ENCODE data around the gene HFM1. TPM values are rescaled to one million over a fixed set of nuclear protein-coding genes. Genes with fewer than 3 reads are reported as not detected.

The HFM1 gene
- total RNA-seq, 2 experiments from 2014 or later = not detected

- no peak for DNase-seq
- ChIA-PET POLR2A (no interaction called here), CTCF (interaction anchor here (0.6 kb wide), 1 partner anchor 542 kb away, joined by 3 read pairs; no protein-coding TSS in a partner anchor)
- no peaks in the 10 kb centered on the region for H3K9me3 Mint-ChIP-seq
- no peaks in the 10 kb centered on the region for H3K4me1 Mint-ChIP-seq
- H3K4me3 Mint-ChIP-seq = no peak overlapping the region
- H3K36me3 Mint-ChIP-seq (ENCODE audit: low read depth) = no peaks in the 10 kb centered on the region
- H3K27ac Mint-ChIP-seq = no peak overlapping the region
- H3K27me3 Mint-ChIP-seq = peaks cover 13% of the 10 kb centered on the region
These were observed 125.9 kb downstream of the HFM1 start for GRCh38 chr1:91278754-91279153.

GRCh38 chr1:91273875-91274274 lies 130.8 kb downstream of the HFM1 start:
- DNase-seq = no peak
- peaks cover 6% of the 10 kb centered on the region for H3K27me3 Mint-ChIP-seq
- no peaks in the 10 kb centered on the region for H3K36me3 Mint-ChIP-seq (ENCODE audit: low read depth)
- no peaks in the 10 kb centered on the region for H3K4me1 Mint-ChIP-seq
- CTCF ChIA-PET = no interaction called here
- no peak overlapping the region for H3K4me3 Mint-ChIP-seq
- POLR2A ChIA-PET = no interaction called here
- H3K9me3 Mint-ChIP-seq = no peaks in the 10 kb centered on the region
- no peak overlapping the region for H3K27ac Mint-ChIP-seq

GRCh38 chr1:91261655-91262054 lies 143.0 kb downstream of the HFM1 start:
- Mint-ChIP-seq H3K36me3 (ENCODE audit: low read depth) (no peaks in the 10 kb centered on the region), H3K4me1 (no peaks in the 10 kb centered on the region), H3K4me3 (no peak overlapping the region), H3K27ac (no peak overlapping the region), H3K27me3 (peaks cover 6% of the 10 kb centered on the region), H3K9me3 (no peaks in the 10 kb centered on the region)
- CTCF ChIA-PET = interaction anchor here (0.6 kb wide), 1 partner anchor 670 kb away, joined by 3 read pairs; no protein-coding TSS in a partner anchor
- POLR2A ChIA-PET = no interaction called here
- DNase-seq = no peak

- no peak overlapping the region for H3K27ac Mint-ChIP-seq
- H3K36me3 Mint-ChIP-seq (ENCODE audit: low read depth) = no peaks in the 10 kb centered on the region
- no peaks in the 10 kb centered on the region for H3K4me1 Mint-ChIP-seq
- CTCF ChIA-PET = no interaction called here
- no peak for DNase-seq
- peaks cover 6% of the 10 kb centered on the region for H3K27me3 Mint-ChIP-seq
- H3K4me3 Mint-ChIP-seq = no peak overlapping the region
- POLR2A ChIA-PET = no interaction called here
- no peaks in the 10 kb centered on the region for H3K9me3 Mint-ChIP-seq
These were observed 159.2 kb downstream of the HFM1 start for GRCh38 chr1:91245435-91245834.

- Mint-ChIP-seq H3K4me3 (no peak overlapping the region), H3K27ac (no peak overlapping the region), H3K36me3 (ENCODE audit: low read depth) (no peaks in the 10 kb centered on the region), H3K9me3 (no peaks in the 10 kb centered on the region), H3K27me3 (peaks cover 6% of the 10 kb centered on the region), H3K4me1 (no peaks in the 10 kb centered on the region)
- POLR2A ChIA-PET = no interaction called here
- DNase-seq = no peak
- CTCF ChIA-PET = no interaction called here
These were observed 159.9 kb downstream of the HFM1 start for GRCh38 chr1:91244737-91245136.

- Mint-ChIP-seq H3K4me3 (no peak overlapping the region), H3K9me3 (no peaks in the 10 kb centered on the region), H3K36me3 (ENCODE audit: low read depth) (no peaks in the 10 kb centered on the region), H3K27ac (no peak overlapping the region), H3K4me1 (no peaks in the 10 kb centered on the region), H3K27me3 (peaks cover 6% of the 10 kb centered on the region)
- DNase-seq = no peak
- ChIA-PET CTCF (no interaction called here), POLR2A (no interaction called here)
These were observed 161.5 kb downstream of the HFM1 start for GRCh38 chr1:91243171-91243570.

- no peak overlapping the region for H3K27ac Mint-ChIP-seq
- ChIA-PET POLR2A (no interaction called here), CTCF (no interaction called here)
- DNase-seq = no peak
- H3K9me3 Mint-ChIP-seq = no peaks in the 10 kb centered on the region
- no peak overlapping the region for H3K4me3 Mint-ChIP-seq
- no peaks in the 10 kb centered on the region for H3K36me3 Mint-ChIP-seq (ENCODE audit: low read depth)
- peaks cover 13% of the 10 kb centered on the region for H3K27me3 Mint-ChIP-seq
- no peaks in the 10 kb centered on the region for H3K4me1 Mint-ChIP-seq
These were observed 170.5 kb downstream of the HFM1 start for GRCh38 chr1:91234181-91234580.

GRCh38 chr1:91226741-91227140 lies 177.9 kb downstream of the HFM1 start:
- POLR2A ChIA-PET = no interaction called here
- H3K9me3 Mint-ChIP-seq = no peaks in the 10 kb centered on the region

GRCh38 chr1:91224878-91225277 lies 179.8 kb downstream of the HFM1 start:
- no peak overlapping the region for H3K27ac Mint-ChIP-seq
- no peak overlapping the region for H3K4me3 Mint-ChIP-seq
- no peaks in the 10 kb centered on the region for H3K4me1 Mint-ChIP-seq
- no peak for DNase-seq
- POLR2A ChIA-PET = no interaction called here
- H3K9me3 Mint-ChIP-seq = no peaks in the 10 kb centered on the region
- CTCF ChIA-PET = no interaction called here
- no peaks in the 10 kb centered on the region for H3K27me3 Mint-ChIP-seq
- no peaks in the 10 kb centered on the region for H3K36me3 Mint-ChIP-seq (ENCODE audit: low read depth)

More at GRCh38 chr1:91226741-91227140, 177.9 kb downstream of the HFM1 start:
- no peak for DNase-seq
- Mint-ChIP-seq H3K4me1 (no peaks in the 10 kb centered on the region), H3K27me3 (no peaks in the 10 kb centered on the region), H3K27ac (no peak overlapping the region), H3K36me3 (ENCODE audit: low read depth) (no peaks in the 10 kb centered on the region), H3K4me3 (no peak overlapping the region)
- CTCF ChIA-PET = no interaction called here

GRCh38 chr1:91221017-91221416 lies 183.6 kb downstream of the HFM1 start:
- Mint-ChIP-seq H3K27me3 (no peaks in the 10 kb centered on the region), H3K4me1 (no peaks in the 10 kb centered on the region), H3K36me3 (ENCODE audit: low read depth) (no peaks in the 10 kb centered on the region), H3K4me3 (no peak overlapping the region), H3K9me3 (peaks cover 5% of the 10 kb centered on the region), H3K27ac (no peak overlapping the region)
- ChIA-PET CTCF (interaction anchor here (0.6 kb wide), 1 partner anchor 12 kb away, joined by 3 read pairs; no protein-coding TSS in a partner anchor), POLR2A (no interaction called here)
- DNase-seq = no peak

GRCh38 chr1:91217911-91218310 lies 186.7 kb downstream of the HFM1 start:
- no peak for DNase-seq
- Mint-ChIP-seq H3K36me3 (ENCODE audit: low read depth) (no peaks in the 10 kb centered on the region), H3K27me3 (no peaks in the 10 kb centered on the region), H3K4me1 (no peaks in the 10 kb centered on the region), H3K27ac (no peak overlapping the region), H3K9me3 (peaks cover 5% of the 10 kb centered on the region), H3K4me3 (no peak overlapping the region)
- ChIA-PET CTCF (no interaction called here), POLR2A (no interaction called here)

Other genes starting within 250 kb of the HFM1 start
- gene CDC7, start 96.0 kb upstream of the HFM1 start, total RNA-seq = 10 to 100 TPM; 31.4 to 34.7 TPM

All from activated CD4-positive, alpha-beta T cell treated with anti-CD3 and anti-CD28 coated beads, Interleukin-2, amount 10 ng/mL, durations not matched to agents 7 days and 5 days (primary cell).